GM19351 (cell line): Measurements from ENCODE around the gene C4orf46.
A peak's percentile ranks its signal among the peaks of the same experiment; 100 is the strongest.

Experiments
- ATAC-seq: cut with Tn5 transposase; IDR thresholded peaks from one replicate; pipeline ENCODE4 v1.9.1; 2021; ENCODE audit warnings: mild to moderate bottlenecking, moderate library complexity; ENCODE audit not compliant: unreplicated experiment

The C4orf46 gene

GRCh38 chr4:158656439-158656838 lies 15.2 kb downstream of the C4orf46 start:
- ATAC-seq: no peak

GRCh38 chr4:158652920-158653319 lies 18.8 kb downstream of the C4orf46 start:
- peak; percentile 41 for ATAC-seq

GRCh38 chr4:158649111-158649680 lies 22.5 kb downstream of the C4orf46 start:
- ATAC-seq: no peak

GRCh38 chr4:158644760-158645159 lies 26.9 kb downstream of the C4orf46 start:
- no peak for ATAC-seq

DNA sequence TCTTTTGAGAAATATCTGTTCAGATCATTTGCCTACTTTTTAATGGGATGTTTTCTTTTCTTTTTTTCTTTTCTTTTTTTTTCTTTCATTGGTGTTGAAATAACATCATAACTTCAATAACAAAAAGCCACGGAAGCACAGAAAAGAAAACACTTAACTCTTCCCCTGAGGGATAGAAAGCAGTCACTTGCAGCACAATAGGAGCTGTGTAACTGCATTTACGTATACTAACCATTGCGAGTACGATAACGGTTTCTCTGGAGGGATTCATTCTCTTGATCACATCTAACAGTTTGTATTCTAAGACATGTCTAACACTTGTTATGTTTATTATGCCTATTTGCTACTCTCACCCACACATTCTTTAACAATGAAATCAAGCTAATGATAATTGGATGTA lies 27.3 kb downstream of the C4orf46 start:
- no peak for ATAC-seq

- ATAC-seq: no peak
Observed at GRCh38 chr4:158636619-158637018, 35.1 kb downstream of the C4orf46 start.

GRCh38 chr4:158630893-158631292 lies 40.8 kb downstream of the C4orf46 start:
- no peak for ATAC-seq

- ATAC-seq: no peak
Observed at GRCh38 chr4:158625544-158625943, 46.1 kb downstream of the C4orf46 start.

- peak; percentile 95 for ATAC-seq
Observed at GRCh38 chr4:158624889-158625478, 46.7 kb downstream of the C4orf46 start.

- no peak for ATAC-seq
Observed at GRCh38 chr4:158622251-158622650, 49.4 kb downstream of the C4orf46 start.

DNA sequence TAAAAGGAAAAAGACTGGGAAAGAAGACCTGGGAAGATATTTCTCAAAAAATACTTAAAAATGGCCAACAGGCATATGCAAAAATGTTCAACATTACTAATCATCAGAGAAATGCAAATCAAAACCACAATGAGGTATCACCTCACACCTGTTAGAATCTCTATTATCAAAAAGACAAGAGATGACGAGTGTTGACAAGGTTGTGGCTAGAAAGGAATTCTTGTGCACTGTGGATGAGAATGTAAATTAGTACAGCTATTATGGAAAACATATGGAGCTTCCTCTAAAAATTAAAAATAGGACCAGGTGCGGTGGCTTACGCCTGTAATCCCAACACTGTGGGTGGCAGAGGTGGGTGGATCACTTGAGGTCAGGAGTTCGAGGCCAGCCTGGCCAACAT lies 50.0 kb downstream of the C4orf46 start:
- no peak for ATAC-seq

GRCh38 chr4:158617956-158618355 lies 53.7 kb downstream of the C4orf46 start:
- no peak for ATAC-seq
